GM04503 (cell line): ENCODE measurements around the gene SLC6A18.
"Not testable (repeated sequence)": the region's sequence is repeated elsewhere in the genome, so short reads cannot be mapped to it uniquely, and the experiment has no call there.

Experiments
- DNase-seq: peaks from one replicate; pipeline ENCODE4 v3.0.0-alpha.2; 2012; ENCODE audit warnings: low read depth

The SLC6A18 gene

DNA sequence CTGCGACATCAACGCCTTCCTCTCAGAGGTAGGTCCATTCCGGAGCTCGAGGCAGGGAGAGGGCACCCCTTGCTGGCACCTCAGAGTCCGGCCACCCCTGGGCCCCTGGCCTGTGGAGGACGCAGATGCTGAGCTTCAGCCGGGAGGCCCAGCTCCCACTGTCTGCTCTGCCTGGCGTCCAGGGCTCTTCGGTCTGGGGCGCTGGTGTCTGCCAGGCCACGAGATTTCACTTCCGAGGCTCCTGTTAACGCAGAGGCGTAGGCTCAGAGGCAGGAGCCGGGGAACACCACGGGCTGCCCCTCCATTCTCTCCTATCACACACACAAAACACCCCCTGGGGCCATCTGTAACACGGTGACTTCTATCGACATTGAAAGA is 8.3 kb upstream of the SLC6A18 start:
- DNase-seq = no peak

GRCh38 chr5:1217596-1218206 is 7.5 kb upstream of the SLC6A18 start:
- no peak for DNase-seq

GRCh38 chr5:1218351-1219080 is 6.7 kb upstream of the SLC6A18 start:
- no peak for DNase-seq

DNA sequence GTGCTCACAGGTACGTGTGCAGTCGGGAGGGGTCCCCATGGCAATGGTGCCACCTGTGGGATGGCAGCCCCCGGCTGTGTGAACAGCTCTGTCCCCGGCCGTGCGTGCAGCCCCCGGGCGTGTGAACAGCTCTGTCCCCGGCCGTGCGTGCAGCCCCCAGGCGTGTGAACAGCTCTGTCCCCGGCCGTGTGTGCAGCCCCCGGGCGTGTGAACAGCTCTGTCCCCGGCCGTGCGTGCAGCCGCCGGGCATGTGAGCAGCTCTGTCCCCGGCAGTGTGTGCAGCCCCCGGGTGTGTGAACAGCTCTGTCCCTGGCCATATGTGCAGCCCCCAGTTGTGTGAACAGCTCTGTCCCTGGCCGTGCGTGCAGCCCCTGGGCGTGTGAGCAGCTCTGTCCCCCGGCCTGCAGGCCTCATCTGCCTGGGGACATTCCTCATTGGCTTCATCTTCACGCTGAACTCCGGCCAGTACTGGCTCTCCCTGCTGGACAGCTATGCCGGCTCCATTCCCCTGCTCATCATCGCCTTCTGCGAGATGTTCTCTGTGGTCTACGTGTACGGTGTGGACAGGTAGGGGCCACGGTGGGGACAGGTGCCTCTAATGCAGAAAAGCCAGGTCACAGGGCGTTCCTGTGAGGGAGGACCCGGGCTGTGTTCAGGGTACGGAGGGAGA is 5.9 kb upstream of the SLC6A18 start:
- no peak for DNase-seq

- DNase-seq = no peak
These were observed 5.4 kb upstream of the SLC6A18 start for GRCh38 chr5:1219768-1220100.

DNA sequence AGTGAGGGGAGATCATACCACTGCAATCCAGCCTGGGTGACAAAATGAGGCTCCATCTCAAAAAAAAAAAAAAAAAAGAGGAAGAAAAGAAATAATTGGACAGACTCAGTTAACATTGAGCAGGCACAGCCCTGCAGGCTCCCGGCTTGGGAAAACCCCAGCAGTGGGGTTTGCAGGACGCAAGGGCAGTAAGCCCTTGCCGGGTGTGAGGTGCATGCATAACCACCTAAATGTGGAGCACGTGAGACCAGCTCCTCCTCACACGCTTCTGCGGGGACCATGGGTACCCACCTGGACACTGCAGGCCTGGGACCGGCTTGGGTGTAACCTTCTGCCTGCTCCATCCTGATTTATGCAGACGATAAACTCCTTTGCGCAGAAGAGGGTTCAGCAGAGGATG is 4.8 kb upstream of the SLC6A18 start:
- no peak for DNase-seq

DNA sequence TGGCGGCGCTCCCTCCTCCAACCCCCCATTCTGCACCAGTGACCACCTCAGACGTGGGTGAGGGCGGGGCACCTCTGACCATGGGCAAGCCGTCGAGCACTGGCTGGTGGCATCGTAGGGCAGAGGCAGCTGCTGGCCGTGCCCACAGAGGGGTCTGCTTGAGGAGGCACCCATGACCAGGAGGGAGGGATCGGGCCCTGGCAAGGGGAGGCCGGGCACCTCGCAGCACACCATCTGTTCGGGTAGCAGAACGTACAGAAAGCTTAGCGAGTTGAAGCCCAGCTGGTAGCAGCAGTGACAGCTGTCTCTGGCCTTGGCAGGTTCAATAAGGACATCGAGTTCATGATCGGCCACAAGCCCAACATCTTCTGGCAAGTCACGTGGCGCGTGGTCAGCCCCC is 4.3 kb upstream of the SLC6A18 start:
- no peak for DNase-seq

- DNase-seq = no peak
These were observed 3.5 kb upstream of the SLC6A18 start for GRCh38 chr5:1221721-1222120.

- no peak for DNase-seq
These were observed 3.0 kb upstream of the SLC6A18 start for GRCh38 chr5:1222147-1222546.

- no peak for DNase-seq
These were observed 2.4 kb upstream of the SLC6A18 start for GRCh38 chr5:1222621-1223277.

DNA sequence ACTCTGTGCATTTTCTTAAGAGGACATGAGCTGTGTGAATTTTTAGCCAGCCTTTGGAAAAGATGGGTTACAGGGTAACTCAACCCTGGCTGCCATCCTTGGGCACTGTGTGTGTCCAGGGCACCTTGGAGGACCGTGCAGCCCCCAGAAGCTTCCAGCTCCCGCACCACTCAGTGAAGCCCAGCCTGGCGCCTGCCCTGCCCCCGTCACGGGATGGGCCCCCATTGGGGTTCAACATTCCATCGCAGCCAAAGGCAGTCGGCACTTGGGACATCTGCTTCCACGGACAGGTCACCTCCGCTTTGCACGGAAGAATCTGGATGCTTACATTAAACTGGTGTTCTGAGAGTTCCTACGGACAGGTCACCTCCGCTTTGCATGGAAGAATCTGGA is 1.9 kb upstream of the SLC6A18 start:
- no peak for DNase-seq

DNA sequence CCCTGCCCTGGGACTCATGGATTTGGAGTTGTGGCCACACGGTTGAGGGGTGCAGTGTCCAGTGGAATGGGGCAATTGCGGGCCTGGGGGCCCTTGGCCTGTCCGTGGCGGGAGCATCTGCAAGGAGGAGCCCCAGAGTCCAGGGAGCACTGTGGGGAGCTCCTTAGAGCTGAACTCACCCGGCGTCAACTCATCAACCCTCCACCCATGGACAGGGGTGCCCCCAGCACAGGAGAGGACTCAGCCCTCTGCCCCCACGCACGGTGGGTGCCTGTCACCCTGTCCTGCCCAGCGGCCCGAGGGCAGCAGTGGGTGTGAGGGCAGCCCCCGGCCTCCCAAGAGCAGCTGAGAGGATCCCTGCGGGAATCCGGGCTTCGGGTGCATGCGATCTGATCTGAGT is 550 bp upstream of the SLC6A18 start:
- DNase-seq = no peak

GRCh38 chr5:1226231-1226630 is 1.1 kb downstream of the SLC6A18 start:
- no peak for DNase-seq

DNA sequence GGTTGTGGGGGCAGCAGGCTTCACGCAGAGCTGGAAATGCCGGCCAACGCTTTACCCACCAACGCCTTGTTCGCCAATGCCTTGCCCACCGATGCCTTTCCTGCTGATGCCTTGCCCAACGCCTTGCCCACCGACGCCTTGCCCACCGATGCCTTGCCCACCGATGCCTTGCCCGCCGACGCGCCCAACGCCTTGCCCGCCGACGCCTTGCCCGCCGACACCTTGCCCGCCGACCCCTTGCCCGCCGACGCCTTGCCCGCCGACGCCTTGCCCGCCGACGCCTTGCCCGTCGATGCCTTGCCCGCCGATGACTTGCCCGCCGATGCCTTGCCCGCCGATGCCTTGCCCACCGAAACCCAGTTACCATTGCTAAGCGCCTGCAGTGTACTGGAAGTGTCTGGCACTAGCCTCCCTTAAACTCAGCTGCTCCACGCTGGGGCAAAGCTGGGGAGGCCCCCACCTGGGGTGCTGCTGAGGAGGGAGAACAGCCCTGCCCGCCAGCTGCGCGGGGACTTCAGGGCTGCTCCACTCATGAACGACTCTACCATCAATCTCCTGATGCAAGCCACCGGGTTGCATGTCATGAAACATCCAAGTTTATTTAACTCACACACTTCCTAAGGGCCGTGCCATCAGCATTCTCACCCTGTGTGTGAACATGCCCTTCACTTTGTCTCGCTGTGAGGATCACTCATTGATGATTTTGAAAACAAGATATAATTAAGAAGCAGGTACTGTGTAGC is 1.8 kb downstream of the SLC6A18 start:
- no peak for DNase-seq

DNA sequence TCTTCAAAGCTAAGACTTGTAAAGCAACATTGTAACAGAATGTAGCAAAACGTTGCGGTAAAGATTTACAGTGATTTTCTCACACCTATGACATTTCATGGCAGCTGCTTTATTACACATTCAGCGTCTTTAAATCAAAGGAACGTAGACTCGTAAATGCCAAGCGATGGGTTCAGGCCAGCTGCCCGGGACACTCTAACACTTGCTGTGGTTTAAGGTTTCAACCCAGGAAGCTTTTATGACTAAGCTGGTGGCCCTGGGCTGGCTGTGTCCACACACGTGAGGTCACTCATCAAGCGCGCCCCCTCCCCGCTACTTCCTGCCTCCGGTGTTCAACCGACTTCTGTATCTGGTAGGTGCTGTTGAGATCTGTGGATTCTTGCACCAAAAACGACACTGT is 2.5 kb downstream of the SLC6A18 start:
- no peak for DNase-seq

- no peak for DNase-seq
These were observed 2.9 kb downstream of the SLC6A18 start for GRCh38 chr5:1228120-1228519.

GRCh38 chr5:1229023-1229422 is 3.8 kb downstream of the SLC6A18 start:
- DNase-seq = not testable (repeated sequence)

DNA sequence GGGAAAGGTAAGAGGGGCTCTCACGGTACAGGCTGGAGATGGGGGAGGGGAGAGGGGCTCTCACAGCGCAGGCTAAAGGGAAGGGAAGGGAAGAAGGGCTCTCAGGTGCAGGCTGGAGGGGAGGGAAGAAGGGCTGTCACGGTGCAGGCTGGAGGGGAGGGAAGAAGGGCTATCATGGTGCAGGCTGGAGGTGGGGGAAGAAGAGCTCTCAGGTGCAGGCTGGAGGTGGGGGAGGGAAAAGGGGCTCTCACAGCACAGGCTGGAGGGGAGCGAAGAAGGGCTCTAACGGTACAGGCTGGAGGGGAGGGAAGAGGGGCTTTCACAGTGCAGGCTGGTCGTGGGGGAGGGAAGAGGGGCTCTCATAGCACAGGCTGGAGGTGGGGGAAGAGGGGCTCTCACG is 4.6 kb downstream of the SLC6A18 start:
- no peak for DNase-seq

GRCh38 chr5:1230551-1230950 is 5.4 kb downstream of the SLC6A18 start:
- DNase-seq = no peak

GRCh38 chr5:1231354-1231905 is 6.2 kb downstream of the SLC6A18 start:
- DNase-seq = no peak

GRCh38 chr5:1232780-1233179 is 7.6 kb downstream of the SLC6A18 start:
- no peak for DNase-seq

GRCh38 chr5:1235379-1235778 is 10.2 kb downstream of the SLC6A18 start:
- no peak for DNase-seq
